Measurements from ENCODE around the gene ANKRD52.

DNA sequence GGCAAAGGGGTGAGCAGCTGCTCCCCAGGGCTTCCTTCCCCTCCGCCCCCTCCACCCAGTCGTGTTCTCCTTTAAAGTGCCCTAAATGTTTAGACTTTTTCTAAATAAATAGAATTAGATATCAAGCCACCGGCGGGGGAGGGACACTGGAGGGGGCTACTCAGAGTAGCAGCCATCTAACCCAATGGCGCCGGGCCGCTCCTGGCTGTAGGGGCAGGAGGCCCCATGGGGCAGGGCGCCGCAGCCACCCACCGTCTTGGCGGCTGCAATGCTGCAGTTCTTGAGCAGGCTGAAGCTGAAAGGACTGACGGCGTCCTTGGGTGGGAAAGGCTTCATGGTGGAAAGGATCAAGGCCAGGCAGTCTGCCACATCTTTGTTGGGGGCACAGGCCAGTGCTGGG lies 15.2 kb downstream of the ANKRD52 start:
- TF ChIP-seq, protein P1, sequence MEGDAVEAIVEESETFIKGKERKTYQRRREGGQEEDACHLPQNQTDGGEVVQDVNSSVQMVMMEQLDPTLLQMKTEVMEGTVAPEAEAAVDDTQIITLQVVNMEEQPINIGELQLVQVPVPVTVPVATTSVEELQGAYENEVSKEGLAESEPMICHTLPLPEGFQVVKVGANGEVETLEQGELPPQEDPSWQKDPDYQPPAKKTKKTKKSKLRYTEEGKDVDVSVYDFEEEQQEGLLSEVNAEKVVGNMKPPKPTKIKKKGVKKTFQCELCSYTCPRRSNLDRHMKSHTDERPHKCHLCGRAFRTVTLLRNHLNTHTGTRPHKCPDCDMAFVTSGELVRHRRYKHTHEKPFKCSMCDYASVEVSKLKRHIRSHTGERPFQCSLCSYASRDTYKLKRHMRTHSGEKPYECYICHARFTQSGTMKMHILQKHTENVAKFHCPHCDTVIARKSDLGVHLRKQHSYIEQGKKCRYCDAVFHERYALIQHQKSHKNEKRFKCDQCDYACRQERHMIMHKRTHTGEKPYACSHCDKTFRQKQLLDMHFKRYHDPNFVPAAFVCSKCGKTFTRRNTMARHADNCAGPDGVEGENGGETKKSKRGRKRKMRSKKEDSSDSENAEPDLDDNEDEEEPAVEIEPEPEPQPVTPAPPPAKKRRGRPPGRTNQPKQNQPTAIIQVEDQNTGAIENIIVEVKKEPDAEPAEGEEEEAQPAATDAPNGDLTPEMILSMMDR (IDR thresholded peaks at IDR 0.05; ENCODE audit: low read depth, low read length, poor library complexity, severe bottlenecking): no peak
- no peak for TF ChIP-seq EZH2phosphoT487 (IDR thresholded peaks at IDR 0.05; ENCODE audit: borderline replicate concordance, low read length)

All from DOHH2 (cell line).